Measurements from ENCODE around the gene FREM3. TPM values are rescaled to one million over a fixed set of nuclear protein-coding genes. Genes with fewer than 3 reads are reported as not detected.
A peak's percentile ranks its signal among the peaks of the same experiment; 100 is the strongest.

The FREM3 gene
- total RNA-seq, 1 experiment from 2014 or later = 0.15 TPM

DNA sequence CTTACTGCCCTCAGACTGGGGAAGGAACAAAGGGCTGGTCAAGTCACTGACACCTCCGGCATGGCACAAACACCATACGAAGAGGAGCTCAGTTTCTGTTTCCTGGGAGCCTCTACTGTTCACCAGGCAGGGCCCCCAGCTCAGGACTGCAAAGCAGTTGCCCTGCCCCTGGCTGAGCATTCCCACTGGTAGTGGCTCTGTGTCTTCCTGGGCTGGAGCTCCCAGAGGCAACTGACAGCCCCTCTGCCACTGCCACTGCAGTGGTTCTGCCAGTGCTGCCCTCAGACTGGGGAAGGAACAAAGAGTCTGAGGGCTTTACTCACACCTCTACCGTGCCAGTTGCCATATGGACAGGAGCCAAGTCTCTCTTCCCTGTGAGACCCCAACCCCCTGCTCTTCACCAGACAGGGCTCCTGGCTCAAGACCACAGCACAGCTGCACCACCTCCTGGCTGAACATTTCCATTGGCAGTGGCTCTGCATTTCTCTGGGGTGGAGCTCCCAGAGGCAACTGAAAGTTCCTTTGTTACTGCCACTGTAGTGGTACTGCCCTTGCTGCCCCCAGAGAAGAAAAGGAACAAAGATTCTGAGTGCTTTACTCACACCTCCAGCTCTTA, 119.0 kb downstream of the FREM3 start:
- H3K4me1 Mint-ChIP-seq = no peaks in the 10 kb centered on the region
- peaks cover 7% of the 10 kb centered on the region; the same call in 1 of the 2 replicates for H3K36me3 Mint-ChIP-seq
- no peak overlapping the region for H3K27ac Mint-ChIP-seq
- no peak overlapping the region for H3K4me3 Mint-ChIP-seq
- ATAC-seq (peak; percentile 95), DNase-seq (ENCODE audit: low spot score) (peak; percentile 43)
- no peaks in the 10 kb centered on the region for H3K27me3 Mint-ChIP-seq (ENCODE audit: low read depth)
- POLR2A ChIA-PET = interaction anchor here (0.5 to 1.4 kb wide), 3 partner anchors 14 to 68 kb away, joined by 3 to 7 read pairs (median 5); partner anchors contain the start of gene SMARCA5
- TF ChIP-seq, protein P1, sequence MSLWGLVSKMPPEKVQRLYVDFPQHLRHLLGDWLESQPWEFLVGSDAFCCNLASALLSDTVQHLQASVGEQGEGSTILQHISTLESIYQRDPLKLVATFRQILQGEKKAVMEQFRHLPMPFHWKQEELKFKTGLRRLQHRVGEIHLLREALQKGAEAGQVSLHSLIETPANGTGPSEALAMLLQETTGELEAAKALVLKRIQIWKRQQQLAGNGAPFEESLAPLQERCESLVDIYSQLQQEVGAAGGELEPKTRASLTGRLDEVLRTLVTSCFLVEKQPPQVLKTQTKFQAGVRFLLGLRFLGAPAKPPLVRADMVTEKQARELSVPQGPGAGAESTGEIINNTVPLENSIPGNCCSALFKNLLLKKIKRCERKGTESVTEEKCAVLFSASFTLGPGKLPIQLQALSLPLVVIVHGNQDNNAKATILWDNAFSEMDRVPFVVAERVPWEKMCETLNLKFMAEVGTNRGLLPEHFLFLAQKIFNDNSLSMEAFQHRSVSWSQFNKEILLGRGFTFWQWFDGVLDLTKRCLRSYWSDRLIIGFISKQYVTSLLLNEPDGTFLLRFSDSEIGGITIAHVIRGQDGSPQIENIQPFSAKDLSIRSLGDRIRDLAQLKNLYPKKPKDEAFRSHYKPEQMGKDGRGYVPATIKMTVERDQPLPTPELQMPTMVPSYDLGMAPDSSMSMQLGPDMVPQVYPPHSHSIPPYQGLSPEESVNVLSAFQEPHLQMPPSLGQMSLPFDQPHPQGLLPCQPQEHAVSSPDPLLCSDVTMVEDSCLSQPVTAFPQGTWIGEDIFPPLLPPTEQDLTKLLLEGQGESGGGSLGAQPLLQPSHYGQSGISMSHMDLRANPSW (CRISPR knock-in tag; conservative IDR thresholded peaks at IDR 0.05; ENCODE audit: low read depth) = no peak
- TF ChIP-seq RELA (CRISPR knock-in tag; IDR thresholded peaks at IDR 0.05; ENCODE audit: borderline replicate concordance) = no peak
- TF ChIP-seq JAZF1 (CRISPR knock-in tag; IDR thresholded peaks at IDR 0.05) = no peak
- TF ChIP-seq, protein P2, sequence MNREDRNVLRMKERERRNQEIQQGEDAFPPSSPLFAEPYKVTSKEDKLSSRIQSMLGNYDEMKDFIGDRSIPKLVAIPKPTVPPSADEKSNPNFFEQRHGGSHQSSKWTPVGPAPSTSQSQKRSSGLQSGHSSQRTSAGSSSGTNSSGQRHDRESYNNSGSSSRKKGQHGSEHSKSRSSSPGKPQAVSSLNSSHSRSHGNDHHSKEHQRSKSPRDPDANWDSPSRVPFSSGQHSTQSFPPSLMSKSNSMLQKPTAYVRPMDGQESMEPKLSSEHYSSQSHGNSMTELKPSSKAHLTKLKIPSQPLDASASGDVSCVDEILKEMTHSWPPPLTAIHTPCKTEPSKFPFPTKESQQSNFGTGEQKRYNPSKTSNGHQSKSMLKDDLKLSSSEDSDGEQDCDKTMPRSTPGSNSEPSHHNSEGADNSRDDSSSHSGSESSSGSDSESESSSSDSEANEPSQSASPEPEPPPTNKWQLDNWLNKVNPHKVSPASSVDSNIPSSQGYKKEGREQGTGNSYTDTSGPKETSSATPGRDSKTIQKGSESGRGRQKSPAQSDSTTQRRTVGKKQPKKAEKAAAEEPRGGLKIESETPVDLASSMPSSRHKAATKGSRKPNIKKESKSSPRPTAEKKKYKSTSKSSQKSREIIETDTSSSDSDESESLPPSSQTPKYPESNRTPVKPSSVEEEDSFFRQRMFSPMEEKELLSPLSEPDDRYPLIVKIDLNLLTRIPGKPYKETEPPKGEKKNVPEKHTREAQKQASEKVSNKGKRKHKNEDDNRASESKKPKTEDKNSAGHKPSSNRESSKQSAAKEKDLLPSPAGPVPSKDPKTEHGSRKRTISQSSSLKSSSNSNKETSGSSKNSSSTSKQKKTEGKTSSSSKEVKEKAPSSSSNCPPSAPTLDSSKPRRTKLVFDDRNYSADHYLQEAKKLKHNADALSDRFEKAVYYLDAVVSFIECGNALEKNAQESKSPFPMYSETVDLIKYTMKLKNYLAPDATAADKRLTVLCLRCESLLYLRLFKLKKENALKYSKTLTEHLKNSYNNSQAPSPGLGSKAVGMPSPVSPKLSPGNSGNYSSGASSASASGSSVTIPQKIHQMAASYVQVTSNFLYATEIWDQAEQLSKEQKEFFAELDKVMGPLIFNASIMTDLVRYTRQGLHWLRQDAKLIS (CRISPR knock-in tag; IDR thresholded peaks at IDR 0.05; ENCODE audit: borderline replicate concordance) = no peak
- no peak for TF ChIP-seq ETV6 (CRISPR knock-in tag; IDR thresholded peaks at IDR 0.05)
- TF ChIP-seq TEAD1 (CRISPR knock-in tag; IDR thresholded peaks at IDR 0.05) = no peak
- TF ChIP-seq, protein P3, sequence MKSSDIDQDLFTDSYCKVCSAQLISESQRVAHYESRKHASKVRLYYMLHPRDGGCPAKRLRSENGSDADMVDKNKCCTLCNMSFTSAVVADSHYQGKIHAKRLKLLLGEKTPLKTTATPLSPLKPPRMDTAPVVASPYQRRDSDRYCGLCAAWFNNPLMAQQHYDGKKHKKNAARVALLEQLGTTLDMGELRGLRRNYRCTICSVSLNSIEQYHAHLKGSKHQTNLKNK (CRISPR knock-in tag; IDR thresholded peaks at IDR 0.05) = no peak
- TF ChIP-seq GTF2I (CRISPR knock-in tag; conservative IDR thresholded peaks at IDR 0.05) = no peak
- TF ChIP-seq, protein P4, sequence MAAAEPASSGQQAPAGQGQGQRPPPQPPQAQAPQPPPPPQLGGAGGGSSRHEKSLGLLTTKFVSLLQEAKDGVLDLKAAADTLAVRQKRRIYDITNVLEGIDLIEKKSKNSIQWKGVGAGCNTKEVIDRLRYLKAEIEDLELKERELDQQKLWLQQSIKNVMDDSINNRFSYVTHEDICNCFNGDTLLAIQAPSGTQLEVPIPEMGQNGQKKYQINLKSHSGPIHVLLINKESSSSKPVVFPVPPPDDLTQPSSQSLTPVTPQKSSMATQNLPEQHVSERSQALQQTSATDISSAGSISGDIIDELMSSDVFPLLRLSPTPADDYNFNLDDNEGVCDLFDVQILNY (CRISPR knock-in tag; IDR thresholded peaks at IDR 0.05) = no peak
- TF ChIP-seq ZNF317 (CRISPR knock-in tag; IDR thresholded peaks at IDR 0.05; ENCODE audit: borderline replicate concordance, low read depth) = no peak
- TF ChIP-seq GABPB1 (CRISPR knock-in tag; IDR thresholded peaks at IDR 0.05) = no peak
- TF ChIP-seq, protein P5, sequence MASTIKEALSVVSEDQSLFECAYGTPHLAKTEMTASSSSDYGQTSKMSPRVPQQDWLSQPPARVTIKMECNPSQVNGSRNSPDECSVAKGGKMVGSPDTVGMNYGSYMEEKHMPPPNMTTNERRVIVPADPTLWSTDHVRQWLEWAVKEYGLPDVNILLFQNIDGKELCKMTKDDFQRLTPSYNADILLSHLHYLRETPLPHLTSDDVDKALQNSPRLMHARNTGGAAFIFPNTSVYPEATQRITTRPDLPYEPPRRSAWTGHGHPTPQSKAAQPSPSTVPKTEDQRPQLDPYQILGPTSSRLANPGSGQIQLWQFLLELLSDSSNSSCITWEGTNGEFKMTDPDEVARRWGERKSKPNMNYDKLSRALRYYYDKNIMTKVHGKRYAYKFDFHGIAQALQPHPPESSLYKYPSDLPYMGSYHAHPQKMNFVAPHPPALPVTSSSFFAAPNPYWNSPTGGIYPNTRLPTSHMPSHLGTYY (CRISPR knock-in tag; IDR thresholded peaks at IDR 0.05) = no peak
- TF ChIP-seq FOXK1 (CRISPR knock-in tag; IDR thresholded peaks at IDR 0.05) = no peak
- no peak for TF ChIP-seq ELF4 (CRISPR knock-in tag; IDR thresholded peaks at IDR 0.05; ENCODE audit: low read depth)
- TF ChIP-seq, protein P6, sequence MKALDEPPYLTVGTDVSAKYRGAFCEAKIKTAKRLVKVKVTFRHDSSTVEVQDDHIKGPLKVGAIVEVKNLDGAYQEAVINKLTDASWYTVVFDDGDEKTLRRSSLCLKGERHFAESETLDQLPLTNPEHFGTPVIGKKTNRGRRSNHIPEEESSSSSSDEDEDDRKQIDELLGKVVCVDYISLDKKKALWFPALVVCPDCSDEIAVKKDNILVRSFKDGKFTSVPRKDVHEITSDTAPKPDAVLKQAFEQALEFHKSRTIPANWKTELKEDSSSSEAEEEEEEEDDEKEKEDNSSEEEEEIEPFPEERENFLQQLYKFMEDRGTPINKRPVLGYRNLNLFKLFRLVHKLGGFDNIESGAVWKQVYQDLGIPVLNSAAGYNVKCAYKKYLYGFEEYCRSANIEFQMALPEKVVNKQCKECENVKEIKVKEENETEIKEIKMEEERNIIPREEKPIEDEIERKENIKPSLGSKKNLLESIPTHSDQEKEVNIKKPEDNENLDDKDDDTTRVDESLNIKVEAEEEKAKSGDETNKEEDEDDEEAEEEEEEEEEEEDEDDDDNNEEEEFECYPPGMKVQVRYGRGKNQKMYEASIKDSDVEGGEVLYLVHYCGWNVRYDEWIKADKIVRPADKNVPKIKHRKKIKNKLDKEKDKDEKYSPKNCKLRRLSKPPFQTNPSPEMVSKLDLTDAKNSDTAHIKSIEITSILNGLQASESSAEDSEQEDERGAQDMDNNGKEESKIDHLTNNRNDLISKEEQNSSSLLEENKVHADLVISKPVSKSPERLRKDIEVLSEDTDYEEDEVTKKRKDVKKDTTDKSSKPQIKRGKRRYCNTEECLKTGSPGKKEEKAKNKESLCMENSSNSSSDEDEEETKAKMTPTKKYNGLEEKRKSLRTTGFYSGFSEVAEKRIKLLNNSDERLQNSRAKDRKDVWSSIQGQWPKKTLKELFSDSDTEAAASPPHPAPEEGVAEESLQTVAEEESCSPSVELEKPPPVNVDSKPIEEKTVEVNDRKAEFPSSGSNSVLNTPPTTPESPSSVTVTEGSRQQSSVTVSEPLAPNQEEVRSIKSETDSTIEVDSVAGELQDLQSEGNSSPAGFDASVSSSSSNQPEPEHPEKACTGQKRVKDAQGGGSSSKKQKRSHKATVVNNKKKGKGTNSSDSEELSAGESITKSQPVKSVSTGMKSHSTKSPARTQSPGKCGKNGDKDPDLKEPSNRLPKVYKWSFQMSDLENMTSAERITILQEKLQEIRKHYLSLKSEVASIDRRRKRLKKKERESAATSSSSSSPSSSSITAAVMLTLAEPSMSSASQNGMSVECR (CRISPR knock-in tag; IDR thresholded peaks at IDR 0.05; ENCODE audit: borderline replicate concordance) = no peak
- TF ChIP-seq IRF2 (CRISPR knock-in tag; IDR thresholded peaks at IDR 0.05; ENCODE audit: borderline replicate concordance, low read depth) = no peak
- no peak for TF ChIP-seq KAT7 (CRISPR knock-in tag; IDR thresholded peaks at IDR 0.05; ENCODE audit: borderline replicate concordance)
- TF ChIP-seq, protein P7, sequence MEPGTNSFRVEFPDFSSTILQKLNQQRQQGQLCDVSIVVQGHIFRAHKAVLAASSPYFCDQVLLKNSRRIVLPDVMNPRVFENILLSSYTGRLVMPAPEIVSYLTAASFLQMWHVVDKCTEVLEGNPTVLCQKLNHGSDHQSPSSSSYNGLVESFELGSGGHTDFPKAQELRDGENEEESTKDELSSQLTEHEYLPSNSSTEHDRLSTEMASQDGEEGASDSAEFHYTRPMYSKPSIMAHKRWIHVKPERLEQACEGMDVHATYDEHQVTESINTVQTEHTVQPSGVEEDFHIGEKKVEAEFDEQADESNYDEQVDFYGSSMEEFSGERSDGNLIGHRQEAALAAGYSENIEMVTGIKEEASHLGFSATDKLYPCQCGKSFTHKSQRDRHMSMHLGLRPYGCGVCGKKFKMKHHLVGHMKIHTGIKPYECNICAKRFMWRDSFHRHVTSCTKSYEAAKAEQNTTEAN (CRISPR knock-in tag; IDR thresholded peaks at IDR 0.05) = no peak
- TF ChIP-seq OVOL2 (CRISPR knock-in tag; IDR thresholded peaks at IDR 0.05; ENCODE audit: borderline replicate concordance) = no peak
- H3K9me3 Mint-ChIP-seq = peaks cover 16% of the 10 kb centered on the region
- CTCF ChIA-PET = interaction anchor here (1.0 to 3.5 kb wide), 4 partner anchors 23 to 203 kb away, joined by 3 to 51 read pairs (median 4); no protein-coding TSS in a partner anchor
